DND-41 (cell line): Measurements from ENCODE around the gene E2F4.

ENCODE experiments used
- ATAC-seq: fragments of 200-7000 bp; cut with Tn5 transposase; 3 replicates; pipeline ENCODE4 v1.9.1; 2021; ENCODE audit warnings: low read depth; ENCODE audit not compliant: insufficient read depth
- DNase-seq: peaks from one replicate; pipeline ENCODE4 v3.0.0-alpha.2; 2020
- H2AFZ ChIP-seq: 2 replicates; pipeline ENCODE4 v1.6.0; 2012; ENCODE audit warnings: low read depth, low read length
- H3K27ac ChIP-seq: 2 replicates; pipeline ENCODE4 v1.5.1; 2012; ENCODE audit warnings: low read length, inconsistent platforms
- H3K27me3 ChIP-seq: fragments of 200-600 bp; sonication (generic); 2 replicates; pipeline ENCODE4 v1.6.0; 2012; ENCODE audit warnings: low read length, mild to moderate bottlenecking, inconsistent platforms; ENCODE audit not compliant: insufficient read depth, poor library complexity
- H3K36me3 ChIP-seq: 2 replicates; pipeline ENCODE4 v1.5.1; 2012; ENCODE audit warnings: low read length, inconsistent platforms; ENCODE audit not compliant: insufficient read depth
- H3K4me1 ChIP-seq: 2 replicates; pipeline ENCODE4 v1.5.1; 2012; ENCODE audit warnings: mild to moderate bottlenecking, low read length; ENCODE audit not compliant: insufficient read depth
- H3K4me2 ChIP-seq: 2 replicates; pipeline ENCODE4 v1.6.0; 2012; ENCODE audit warnings: mild to moderate bottlenecking, moderate library complexity, low read length, inconsistent platforms; ENCODE audit not compliant: insufficient read depth
- H3K4me3 ChIP-seq, 2 experiments: fragments of 200-600 bp in 1 of 2; shearing (Covaris generic) in 1 of 2; 2 replicates each; pipeline ENCODE4 v1.5.1; 2012 to 2016; ENCODE audit warnings: inconsistent platforms in 2 of 2, low read length in 2 of 2, mild to moderate bottlenecking in 2 of 2, low read depth in 1 of 2, moderate library complexity in 1 of 2
- H3K79me2 ChIP-seq: 2 replicates; pipeline ENCODE4 v1.6.0; 2012; ENCODE audit warnings: low read length, inconsistent platforms; ENCODE audit not compliant: insufficient read depth
- H3K9ac ChIP-seq: 2 replicates; pipeline ENCODE4 v1.6.0; 2012; ENCODE audit warnings: low read depth, mild to moderate bottlenecking, inconsistent platforms, low read length, moderate library complexity
- H3K9me3 ChIP-seq: 2 replicates; pipeline ENCODE4 v1.5.1; 2012; ENCODE audit warnings: low read length, moderate library complexity, mild to moderate bottlenecking, inconsistent platforms; ENCODE audit not compliant: insufficient read depth, severe bottlenecking
- H4K20me1 ChIP-seq: 2 replicates; pipeline ENCODE4 v1.6.0; 2012; ENCODE audit warnings: low read length; ENCODE audit not compliant: insufficient read depth
- CTCF ChIP-seq: IDR thresholded peaks from 2 replicates; pipeline ENCODE4 v1.5.1; 2012; ENCODE audit warnings: borderline replicate concordance, low read length, moderate library complexity, mild to moderate bottlenecking; ENCODE audit not compliant: poor library complexity, severe bottlenecking; ENCODE audit errors: extremely low read depth
- EZH2 ChIP-seq: IDR thresholded peaks from 3 replicates; pipeline ENCODE4 v1.6.1; 2012; ENCODE audit warnings: borderline replicate concordance, low read depth, mild to moderate bottlenecking, moderate library complexity, low read length, inconsistent platforms; ENCODE audit not compliant: severe bottlenecking

The E2F4 gene

GRCh38 chr16:67176662-67177061 is 15.3 kb upstream of the E2F4 start:
- TF ChIP-seq CTCF = no peak
- no peak for TF ChIP-seq EZH2
- H2AFZ ChIP-seq = no peak overlapping the region
- no peak overlapping the region for H3K27ac ChIP-seq
- DNase-seq (no peak), ATAC-seq (no peak)
- H3K4me2 ChIP-seq = no peak overlapping the region
- H3K9ac ChIP-seq = no peak overlapping the region
- H3K4me1 ChIP-seq = peaks cover 29% of the 10 kb centered on the region
- peaks cover 16% of the 10 kb centered on the region for H4K20me1 ChIP-seq
- no peaks in the 10 kb centered on the region for H3K36me3 ChIP-seq
- no peak overlapping the region for H3K4me3 ChIP-seq
- peaks cover 3% of the 10 kb centered on the region for H3K27me3 ChIP-seq
- no peaks in the 10 kb centered on the region for H3K9me3 ChIP-seq
- peaks cover 13% of the 10 kb centered on the region for H3K79me2 ChIP-seq

GRCh38 chr16:67177743-67178699 is 13.9 kb upstream of the E2F4 start:
- Histone ChIP-seq H3K9me3 (no peaks in the 10 kb centered on the region), H3K4me3 (no peak overlapping the region), H4K20me1 (peaks cover 18% of the 10 kb centered on the region), H3K4me1 (peaks cover 42% of the 10 kb centered on the region), H3K4me2 (no peak overlapping the region), H3K36me3 (no peaks in the 10 kb centered on the region), H3K9ac (no peak overlapping the region), H2AFZ (no peak overlapping the region), H3K27ac (no peak overlapping the region), H3K79me2 (peaks cover 24% of the 10 kb centered on the region), H3K27me3 (peaks cover 3% of the 10 kb centered on the region)
- ATAC-seq = no peak
- no peak for DNase-seq
- TF ChIP-seq CTCF (no peak), EZH2 (no peak)

- H2AFZ ChIP-seq = no peak overlapping the region
- no peaks in the 10 kb centered on the region for H3K27me3 ChIP-seq
- no peak overlapping the region for H3K27ac ChIP-seq
- H3K79me2 ChIP-seq = peaks cover 28% of the 10 kb centered on the region
- H3K9ac ChIP-seq = no peak overlapping the region; the same call in 1 of the 2 replicates
- no peak overlapping the region for H3K4me3 ChIP-seq
- peaks cover 14% of the 10 kb centered on the region for H4K20me1 ChIP-seq
- no peak for DNase-seq
- peak; percentile 45 for TF ChIP-seq CTCF
- no peak for TF ChIP-seq EZH2
- H3K4me2 ChIP-seq = no peak overlapping the region
- no peaks in the 10 kb centered on the region for H3K36me3 ChIP-seq
- peaks cover 42% of the 10 kb centered on the region for H3K4me1 ChIP-seq
- no peak for ATAC-seq
- H3K9me3 ChIP-seq = no peaks in the 10 kb centered on the region
Measured at GRCh38 chr16:67179421-67180080, 12.4 kb upstream of the E2F4 start.
